Loucy (cell line): Measurements from ENCODE around the gene CUBN.

Source experiments
- H2AFZ ChIP-seq: fragments of 200-600 bp; sonication (generic); 2 replicates; pipeline ENCODE4 v1.6.0; 2016; ENCODE audit warnings: antibody characterized with exemption, mild to moderate bottlenecking, low read length, moderate library complexity
- H3F3A ChIP-seq: fragments of 200-600 bp; 2 replicates; pipeline ENCODE4 v1.6.0; 2016; ENCODE audit warnings: antibody characterized with exemption, low read depth, mild to moderate bottlenecking
- H3K27me3 ChIP-seq: fragments of 200-600 bp; sonication (generic); 2 replicates; pipeline ENCODE4 v1.6.1; 2014; ENCODE audit warnings: low read length, mild to moderate bottlenecking; ENCODE audit not compliant: insufficient read depth, poor library complexity, severe bottlenecking
- H3K36me3 ChIP-seq: fragments of 200-600 bp; sonication (generic); 2 replicates; pipeline ENCODE4 v1.6.1; 2016; ENCODE audit warnings: low read length; ENCODE audit not compliant: insufficient read depth
- H3K4me1 ChIP-seq: fragments of 200-600 bp; sonication (generic); 2 replicates; pipeline ENCODE4 v1.5.1; 2014; ENCODE audit warnings: low read length, mild to moderate bottlenecking; ENCODE audit not compliant: insufficient read depth, poor library complexity, severe bottlenecking
- H3K4me2 ChIP-seq: fragments of 200-600 bp; sonication (generic); 2 replicates; pipeline ENCODE4 v1.6.0; 2014; ENCODE audit warnings: antibody characterized with exemption, low read length, low read depth, mild to moderate bottlenecking; ENCODE audit not compliant: poor library complexity, severe bottlenecking
- H3K4me3 ChIP-seq: fragments of 200-600 bp; sonication (generic); 2 replicates; pipeline ENCODE4 v1.5.1; 2014; ENCODE audit warnings: low read length, mild to moderate bottlenecking, mixed read lengths; ENCODE audit not compliant: poor library complexity, severe bottlenecking
- H3K79me2 ChIP-seq: fragments of 200-600 bp; sonication (generic); 2 replicates; pipeline ENCODE4 v1.6.1; 2014; ENCODE audit warnings: low read length; ENCODE audit not compliant: insufficient read depth
- H3K9ac ChIP-seq: fragments of 200-600 bp; sonication (generic); 2 replicates; pipeline ENCODE4 v1.6.0; 2014; ENCODE audit warnings: mild to moderate bottlenecking, low read depth, low read length, moderate library complexity; ENCODE audit not compliant: poor library complexity, severe bottlenecking
- H3K9me2 ChIP-seq: fragments of 200-600 bp; sonication (generic); replicated peaks from 2 replicates; pipeline ENCODE4 v1.6.1; 2016; ENCODE audit warnings: low read depth, low read length, mixed read lengths
- H3K9me3 ChIP-seq: fragments of 200-600 bp; sonication (generic); 2 replicates; pipeline ENCODE4 v1.6.1; 2014; ENCODE audit warnings: mild to moderate bottlenecking, antibody characterized with exemption, low read length, low read depth; ENCODE audit not compliant: insufficient read depth
- H4K20me1 ChIP-seq: fragments of 200-600 bp; sonication (generic); 2 replicates; pipeline ENCODE4 v1.6.0; 2014; ENCODE audit warnings: antibody characterized with exemption, low read length, mild to moderate bottlenecking; ENCODE audit not compliant: insufficient read depth, poor library complexity, severe bottlenecking
- CTCF ChIP-seq: fragments of 200-600 bp; sonication (generic); conservative IDR thresholded peaks from 2 replicates; pipeline ENCODE4 v1.5.1; 2014; ENCODE audit warnings: mild to moderate bottlenecking, antibody characterized with exemption, low read length
- EZH2phosphoT487 ChIP-seq: fragments of 200-600 bp; IDR thresholded peaks from 2 replicates; pipeline ENCODE4 v1.6.1; 2018; ENCODE audit warnings: antibody characterized with exemption, mild to moderate bottlenecking, moderate library complexity, borderline replicate concordance

The CUBN gene

GRCh38 chr10:16947069-16947468, 182.5 kb downstream of the CUBN start:
- TF ChIP-seq CTCF (no peak), EZH2phosphoT487 (no peak)
- Histone ChIP-seq H2AFZ (no peak overlapping the region), H3K4me1 (peaks cover 45% of the 10 kb centered on the region), H3F3A (no peaks in the 10 kb centered on the region), H3K36me3 (no peaks in the 10 kb centered on the region), H3K4me2 (no peak overlapping the region), H3K27me3 (no peaks in the 10 kb centered on the region), H3K79me2 (no peaks in the 10 kb centered on the region), H4K20me1 (no peaks in the 10 kb centered on the region), H3K4me3 (no peak overlapping the region), H3K9me2 (no peaks in the 10 kb centered on the region), H3K9ac (no peak overlapping the region), H3K9me3 (no peaks in the 10 kb centered on the region)

DNA sequence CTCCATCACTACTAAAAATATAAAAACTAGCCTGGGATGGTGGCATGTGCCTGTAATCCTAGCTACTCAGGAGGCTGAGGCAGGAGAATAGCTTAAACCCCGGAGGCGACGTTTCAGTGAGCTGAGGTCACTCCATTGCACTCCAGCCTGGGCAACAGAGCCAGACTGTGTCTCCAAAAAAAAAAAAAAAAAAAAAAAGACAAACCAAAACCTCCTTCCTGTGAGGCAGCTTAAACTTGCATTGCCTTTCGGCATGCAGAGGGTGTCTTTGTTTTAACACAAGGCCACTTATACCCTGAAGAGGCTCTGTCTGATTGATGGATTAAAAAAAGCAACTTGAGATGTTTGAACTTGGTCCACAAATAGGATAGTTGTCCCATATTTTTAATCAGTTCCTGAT, 184.0 kb downstream of the CUBN start:
- Histone ChIP-seq H3K9me3 (no peaks in the 10 kb centered on the region), H3K4me1 (peaks cover 31% of the 10 kb centered on the region), H3K36me3 (no peaks in the 10 kb centered on the region), H3K4me2 (no peak overlapping the region), H3K4me3 (no peak overlapping the region), H3F3A (no peaks in the 10 kb centered on the region), H4K20me1 (no peaks in the 10 kb centered on the region), H3K79me2 (no peaks in the 10 kb centered on the region), H3K9ac (no peak overlapping the region), H3K27me3 (no peaks in the 10 kb centered on the region), H3K9me2 (no peaks in the 10 kb centered on the region), H2AFZ (no peak overlapping the region)
- TF ChIP-seq CTCF (no peak), EZH2phosphoT487 (no peak)

- TF ChIP-seq EZH2phosphoT487 (no peak), CTCF (no peak)
- H3F3A ChIP-seq: no peaks in the 10 kb centered on the region
- no peak overlapping the region for H3K4me3 ChIP-seq
- peak overlapping the region; percentile 30 for H3K4me2 ChIP-seq
- peaks cover 30% of the 10 kb centered on the region for H3K4me1 ChIP-seq
- H3K9ac ChIP-seq: no peak overlapping the region
- H3K79me2 ChIP-seq: no peaks in the 10 kb centered on the region
- H3K9me3 ChIP-seq: no peaks in the 10 kb centered on the region
- H3K9me2 ChIP-seq: no peaks in the 10 kb centered on the region
- no peaks in the 10 kb centered on the region for H3K27me3 ChIP-seq
- H3K36me3 ChIP-seq: no peaks in the 10 kb centered on the region
- no peak overlapping the region for H2AFZ ChIP-seq
- H4K20me1 ChIP-seq: no peaks in the 10 kb centered on the region
These were observed 184.6 kb downstream of the CUBN start for GRCh38 chr10:16944986-16945385.
